ENCODE data around the gene CAPZA1.
A peak's percentile ranks its signal among the peaks of the same experiment; 100 is the strongest.

- TF ChIP-seq, protein P1, sequence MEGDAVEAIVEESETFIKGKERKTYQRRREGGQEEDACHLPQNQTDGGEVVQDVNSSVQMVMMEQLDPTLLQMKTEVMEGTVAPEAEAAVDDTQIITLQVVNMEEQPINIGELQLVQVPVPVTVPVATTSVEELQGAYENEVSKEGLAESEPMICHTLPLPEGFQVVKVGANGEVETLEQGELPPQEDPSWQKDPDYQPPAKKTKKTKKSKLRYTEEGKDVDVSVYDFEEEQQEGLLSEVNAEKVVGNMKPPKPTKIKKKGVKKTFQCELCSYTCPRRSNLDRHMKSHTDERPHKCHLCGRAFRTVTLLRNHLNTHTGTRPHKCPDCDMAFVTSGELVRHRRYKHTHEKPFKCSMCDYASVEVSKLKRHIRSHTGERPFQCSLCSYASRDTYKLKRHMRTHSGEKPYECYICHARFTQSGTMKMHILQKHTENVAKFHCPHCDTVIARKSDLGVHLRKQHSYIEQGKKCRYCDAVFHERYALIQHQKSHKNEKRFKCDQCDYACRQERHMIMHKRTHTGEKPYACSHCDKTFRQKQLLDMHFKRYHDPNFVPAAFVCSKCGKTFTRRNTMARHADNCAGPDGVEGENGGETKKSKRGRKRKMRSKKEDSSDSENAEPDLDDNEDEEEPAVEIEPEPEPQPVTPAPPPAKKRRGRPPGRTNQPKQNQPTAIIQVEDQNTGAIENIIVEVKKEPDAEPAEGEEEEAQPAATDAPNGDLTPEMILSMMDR (IDR thresholded peaks at IDR 0.05 in 2 of 3, conservative IDR thresholded peaks at IDR 0.05 in 1 of 3; ENCODE audit: borderline replicate concordance in 1 of 3, insufficient read depth in 1 of 3, low read depth in 2 of 3, low read length in 2 of 3) = no peak
- peak; percentile 78 for TF ChIP-seq POLR2AphosphoS5 (IDR thresholded peaks at IDR 0.05; ENCODE audit: low read depth, low read length)
- TF ChIP-seq EZH2phosphoT487 (IDR thresholded peaks at IDR 0.05; ENCODE audit: borderline replicate concordance) = no peak
- no peak for TF ChIP-seq RAD21 (IDR thresholded peaks at IDR 0.05; ENCODE audit: low read depth)
- no peak for TF ChIP-seq YY1 (IDR thresholded peaks at IDR 0.05; ENCODE audit: extremely low read depth, insufficient replicate concordance, low read depth, low read length)
- TF ChIP-seq SP1 (IDR thresholded peaks at IDR 0.05; ENCODE audit: low read depth) = no peak
- no peak for TF ChIP-seq POLR2A (IDR thresholded peaks at IDR 0.05; ENCODE audit: borderline replicate concordance, extremely low read depth, insufficient read depth, insufficient read length)
- TF ChIP-seq FOSL1 (IDR thresholded peaks at IDR 0.05; ENCODE audit: low read depth) = no peak
These were observed 85.4 kb downstream of the CAPZA1 start for GRCh38 chr1:112704934-112705627.
